Natural killer cell (primary cell): ENCODE data around the gene ACAP3. TPM values are rescaled to one million over a fixed set of nuclear protein-coding genes. Genes with fewer than 3 reads are reported as not detected.

Source experiments
- ATAC-seq, 3 donors: fragments of 150-1000 bp in 2 of 3; fragments of 200-7000 bp in 1 of 3; cut with Tn5 transposase; 1 replicate in 1 of 3; 2 replicates in 2 of 3; pipeline ENCODE4 v1.10.0; 2021; ENCODE audit warnings: mild to moderate bottlenecking in 2 of 3, moderate library complexity in 2 of 3
- DNase-seq, 2 donors: peaks; one replicate each; pipeline versions ENCODE4 v3.0.0 to v3.0.0-alpha.2; 2013 to 2021; ENCODE audit warnings: mixed read lengths in 1 of 2
- H3K27ac ChIP-seq: one replicate; pipeline ENCODE4 v1.5.1; 2013; ENCODE audit warnings: mild to moderate bottlenecking, low read length
- H3K27me3 ChIP-seq: one replicate; pipeline ENCODE4 v1.6.1; 2013; ENCODE audit warnings: low read length; ENCODE audit not compliant: control insufficient read depth, insufficient read depth
- H3K36me3 ChIP-seq: one replicate; pipeline ENCODE4 v1.6.1; 2013; ENCODE audit warnings: low read length; ENCODE audit not compliant: control insufficient read depth, insufficient read depth
- H3K4me1 ChIP-seq: one replicate; pipeline ENCODE4 v1.6.1; 2013; ENCODE audit warnings: low read length; ENCODE audit not compliant: control insufficient read depth, insufficient read depth
- H3K4me3 ChIP-seq: one replicate; pipeline ENCODE4 v1.5.1; 2013; ENCODE audit warnings: low read length
- H3K9me3 ChIP-seq: one replicate; pipeline ENCODE4 v1.6.1; 2013; ENCODE audit warnings: low read length; ENCODE audit not compliant: control insufficient read depth, insufficient read depth
- H3K27ac Mint-ChIP-seq, 2 donors: one replicate each; pipeline ENCODE4 v1.8.0; 2022; ENCODE audit warnings: mild to moderate bottlenecking in 2 of 2, mixed read lengths in 2 of 2, moderate library complexity in 1 of 2
- H3K27me3 Mint-ChIP-seq, 2 donors: one replicate each; pipeline ENCODE4 v1.8.0; 2022; ENCODE audit warnings: low read depth in 2 of 2, mixed read lengths in 2 of 2
- H3K36me3 Mint-ChIP-seq: one replicate; pipeline ENCODE4 v1.8.0; 2022; ENCODE audit warnings: mixed read lengths
- H3K4me1 Mint-ChIP-seq, 2 donors: one replicate each; pipeline ENCODE4 v1.8.0; 2022; ENCODE audit warnings: mixed read lengths in 2 of 2
- H3K4me3 Mint-ChIP-seq: one replicate; pipeline ENCODE4 v1.8.0; 2022; ENCODE audit warnings: mild to moderate bottlenecking, moderate library complexity, mixed read lengths
- H3K9me3 Mint-ChIP-seq, 2 donors: one replicate each; pipeline ENCODE4 v1.8.0; 2022; ENCODE audit warnings: mixed read lengths in 2 of 2
- CTCF ChIP-seq: fragments of 200-600 bp; IDR thresholded peaks from one replicate; pipeline ENCODE4 v1.8.0; 2022; ENCODE audit warnings: antibody characterized with exemption
- WGBS: methylation state at CpG from one replicate; pipeline ENCODE4 v1.1.7; 2013; ENCODE audit warnings: missing lambda C conversion rate; ENCODE audit not compliant: insufficient coverage; 5-methylcytosine and 5-hydroxymethylcytosine counted together
- intact Hi-C: fragments of 100-400 bp; cut with micrococcal nuclease; formaldehyde crosslinking; loops from one replicate; pipeline ENCODE4 v1.14.2; 2022
- total RNA-seq, 4 donors: library from RNA; stranded (reverse); fragments of 120-200 nt in 1 of 4; gene quantifications; one replicate each; pipeline versions ENCODE4 v1.2.3 to v1.2.4, GENCODE V29; 2013 to 2022

The ACAP3 gene
- total RNA-seq, 3 donors from 2014 or later (not counting 1 experiment from before 2014, with no cell fraction given), result 56.1 to 59.7 (median 59.0) TPM

GRCh38 chr1:1246577-1247340 is 61.0 kb downstream of the ACAP3 start, which contains the start of gene C1QTNF12:
C1QTNF12 (minus strand) TSS chr1:1246722; CDS start chr1:1246690, 32 bp downstream.
- DNase-seq (no peak), ATAC-seq (peak in 1 of 3 donors; percentile 23)
- H3K36me3 Mint-ChIP-seq, result no peaks in the 10 kb centered on the region
- 6% methylated on average over 74 of the region's 74 CpGs for WGBS
- Histone ChIP-seq H3K27me3 (peaks cover 13% of the 10 kb centered on the region), H3K4me3 (no peak within 1 kb of the TSS), H3K36me3 (no peaks in the 10 kb centered on the region), H3K4me1 (peaks cover 19% of the 10 kb centered on the region), H3K9me3 (no peaks in the 10 kb centered on the region), H3K27ac (no peak within 1 kb of the TSS)
- no peak for TF ChIP-seq CTCF
- H3K27me3 Mint-ChIP-seq, result no peaks in the 10 kb centered on the region
- intact Hi-C loops, result no loop called here
- no peak within 1 kb of the TSS for H3K4me3 Mint-ChIP-seq
- no peak within 1 kb of the TSS for H3K27ac Mint-ChIP-seq
- H3K4me1 Mint-ChIP-seq, result peaks cover 0 to 11% of the 10 kb centered on the region in 2 donors
- no peaks in the 10 kb centered on the region for H3K9me3 Mint-ChIP-seq

DNA sequence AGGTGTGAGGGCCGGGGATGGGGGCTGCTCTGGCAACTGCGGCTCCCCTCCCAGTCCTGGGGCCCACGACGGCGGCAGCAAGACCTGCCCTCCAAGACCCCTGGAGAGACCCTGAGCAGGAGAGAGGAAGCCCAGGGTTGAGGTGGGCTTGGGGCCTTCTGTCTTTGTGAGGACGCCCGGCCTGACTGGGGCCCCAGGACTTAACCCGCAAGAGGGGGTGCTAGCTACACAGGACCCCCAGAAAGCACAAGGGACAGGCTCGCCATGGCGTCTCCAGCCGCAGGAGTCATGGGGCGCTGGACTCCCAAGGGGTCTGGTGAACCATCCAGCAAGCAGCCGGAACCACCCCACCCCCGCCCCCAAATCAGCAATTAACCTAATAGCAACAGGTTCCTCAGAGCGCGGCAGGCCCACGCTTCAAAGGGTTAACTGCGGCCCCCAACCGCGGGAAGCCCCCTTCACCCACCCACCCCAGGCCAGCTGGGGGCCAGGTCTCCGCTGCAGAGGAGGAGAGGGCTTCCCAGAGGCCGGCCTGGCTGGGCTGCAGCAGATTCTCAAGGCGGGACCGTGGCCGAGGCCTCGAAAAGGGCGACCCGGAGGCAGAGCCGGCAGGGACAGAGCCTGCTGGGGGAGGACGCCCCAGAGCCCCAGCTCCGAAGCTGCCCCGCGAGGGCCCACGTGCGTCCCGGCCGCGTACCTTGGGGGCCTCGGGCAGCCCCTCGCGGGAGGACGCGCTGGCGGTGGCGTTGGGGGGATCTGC is 61.7 kb downstream of the ACAP3 start:
- no peaks in the 10 kb centered on the region for H3K27me3 Mint-ChIP-seq
- DNase-seq (no peak), ATAC-seq (no peak)
- intact Hi-C loops, result no loop called here
- H3K36me3 Mint-ChIP-seq, result no peaks in the 10 kb centered on the region
- 37% methylated on average over 45 of the region's 45 CpGs for WGBS
- no peak overlapping the region for H3K4me3 Mint-ChIP-seq
- peaks cover 0 to 8% of the 10 kb centered on the region in 2 donors for H3K4me1 Mint-ChIP-seq
- Histone ChIP-seq H3K36me3 (no peaks in the 10 kb centered on the region), H3K4me3 (no peak overlapping the region), H3K4me1 (peaks cover 13% of the 10 kb centered on the region), H3K27me3 (peaks cover 13% of the 10 kb centered on the region), H3K9me3 (no peaks in the 10 kb centered on the region), H3K27ac (no peak overlapping the region)
- H3K27ac Mint-ChIP-seq, result no peak overlapping the region
- H3K9me3 Mint-ChIP-seq, result no peaks in the 10 kb centered on the region
- no peak for TF ChIP-seq CTCF

GRCh38 chr1:1245178-1245816 is 62.4 kb downstream of the ACAP3 start:
- H3K4me1 Mint-ChIP-seq, result peaks cover 0 to 4% of the 10 kb centered on the region in 2 donors
- intact Hi-C loops, result no loop called here
- no peak for ATAC-seq
- H3K4me3 Mint-ChIP-seq, result no peak overlapping the region
- no peak for DNase-seq
- no peaks in the 10 kb centered on the region for H3K9me3 ChIP-seq
- H3K27me3 ChIP-seq, result peaks cover 13% of the 10 kb centered on the region
- WGBS, result 82% methylated on average over 22 of the region's 23 CpGs
- H3K36me3 Mint-ChIP-seq, result no peaks in the 10 kb centered on the region
- no peak for TF ChIP-seq CTCF
- H3K36me3 ChIP-seq, result no peaks in the 10 kb centered on the region
- no peak overlapping the region for H3K27ac ChIP-seq
- no peak overlapping the region for H3K4me3 ChIP-seq
- peaks cover 6% of the 10 kb centered on the region for H3K4me1 ChIP-seq
- H3K27me3 Mint-ChIP-seq, result no peaks in the 10 kb centered on the region
- no peak overlapping the region for H3K27ac Mint-ChIP-seq
- no peaks in the 10 kb centered on the region for H3K9me3 Mint-ChIP-seq
